NOMO-1 treated with dmso at 0.1 percent for 144 hours (cell line): Measurements from ENCODE around the gene DNAH17.

ENCODE experiments used
- DNase-seq: peaks from one replicate; lab custom pipeline; 2025; ENCODE audit not compliant: unreplicated experiment; lab: John Stamatoyannopoulos, UW

DNAH17 gene

DNA sequence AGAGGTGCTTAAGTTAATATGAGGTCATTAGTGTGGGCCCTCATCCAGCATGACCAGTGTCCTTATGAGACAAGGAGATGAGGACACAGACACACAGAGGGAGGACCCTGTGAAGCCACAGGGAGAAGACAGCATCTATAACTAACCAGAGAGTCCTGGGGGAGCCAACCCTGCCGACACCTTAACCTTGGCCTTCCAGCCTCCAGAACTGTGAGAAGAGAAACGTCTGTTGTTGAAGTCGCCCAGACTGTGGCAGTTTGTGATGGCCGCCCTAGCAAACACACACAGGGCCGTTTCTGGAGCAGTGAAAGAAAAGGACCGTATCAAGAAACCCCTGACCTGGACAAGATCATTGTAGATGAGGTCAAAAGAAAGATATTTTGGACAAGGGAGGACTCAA lies 26.7 kb downstream of the DNAH17 start:
- no peak for DNase-seq

GRCh38 chr17:78548725-78549124 lies 28.5 kb downstream of the DNAH17 start:
- DNase-seq = no peak

DNA sequence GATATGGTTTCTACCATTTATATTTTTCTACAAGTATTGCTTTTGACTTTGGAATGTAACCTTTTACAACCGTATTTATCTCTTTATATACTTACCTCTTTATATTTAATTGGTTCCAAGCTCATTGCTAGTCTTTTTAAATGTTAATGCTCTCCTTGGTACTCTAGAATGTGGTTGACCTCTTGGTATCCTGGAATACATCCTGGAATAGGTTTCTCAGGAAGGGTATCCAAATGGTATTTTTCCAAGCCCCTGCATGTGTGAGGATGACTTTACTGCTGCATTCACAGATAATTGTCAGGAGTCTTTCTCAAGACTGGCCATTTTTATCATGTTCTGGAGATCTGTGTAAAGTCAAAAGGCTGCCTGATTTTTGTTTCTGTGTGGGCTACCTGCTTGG lies 30.2 kb downstream of the DNAH17 start:
- no peak for DNase-seq

GRCh38 chr17:78546476-78546875 lies 30.7 kb downstream of the DNAH17 start:
- no peak for DNase-seq

DNA sequence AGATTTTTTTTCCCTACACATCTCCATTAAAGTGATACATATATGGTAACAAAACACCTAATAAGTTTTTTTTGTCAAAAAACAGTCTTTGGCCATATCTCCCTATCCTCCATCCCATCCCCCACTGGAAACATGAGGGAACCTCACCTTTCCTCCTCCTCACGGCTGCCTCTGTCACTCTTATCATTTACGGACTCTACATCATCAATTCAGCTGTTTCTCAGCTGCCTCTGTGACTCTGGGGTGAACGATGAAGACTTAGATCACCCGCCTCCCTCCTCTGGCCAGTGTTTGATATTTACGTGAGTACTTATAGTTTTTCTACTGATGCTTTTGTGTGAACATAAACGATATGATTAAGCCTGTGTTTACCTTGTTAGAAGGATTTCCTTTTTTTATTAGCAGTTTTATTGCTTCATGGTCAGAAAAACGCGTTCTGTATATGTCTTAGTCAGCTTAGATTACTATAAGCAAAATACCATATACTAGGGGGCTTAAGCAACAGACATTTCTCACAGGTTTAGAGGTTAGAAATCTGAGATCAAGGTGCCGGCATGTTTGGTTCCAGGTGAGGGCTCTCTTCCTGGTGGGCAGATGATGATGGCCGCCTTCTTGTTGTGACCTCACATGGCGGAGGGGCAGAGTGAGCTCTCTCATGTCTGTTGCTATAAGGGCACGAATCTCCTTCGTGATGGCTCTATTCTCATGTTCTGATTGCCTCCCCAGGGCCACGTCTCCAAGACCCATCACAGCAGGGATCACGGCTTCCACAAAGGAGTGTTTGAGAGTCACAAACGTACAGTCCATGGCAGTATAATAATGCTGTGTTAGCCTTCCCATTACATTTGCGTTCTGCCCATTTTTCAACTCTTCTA lies 32.1 kb downstream of the DNAH17 start:
- no peak for DNase-seq

DNA sequence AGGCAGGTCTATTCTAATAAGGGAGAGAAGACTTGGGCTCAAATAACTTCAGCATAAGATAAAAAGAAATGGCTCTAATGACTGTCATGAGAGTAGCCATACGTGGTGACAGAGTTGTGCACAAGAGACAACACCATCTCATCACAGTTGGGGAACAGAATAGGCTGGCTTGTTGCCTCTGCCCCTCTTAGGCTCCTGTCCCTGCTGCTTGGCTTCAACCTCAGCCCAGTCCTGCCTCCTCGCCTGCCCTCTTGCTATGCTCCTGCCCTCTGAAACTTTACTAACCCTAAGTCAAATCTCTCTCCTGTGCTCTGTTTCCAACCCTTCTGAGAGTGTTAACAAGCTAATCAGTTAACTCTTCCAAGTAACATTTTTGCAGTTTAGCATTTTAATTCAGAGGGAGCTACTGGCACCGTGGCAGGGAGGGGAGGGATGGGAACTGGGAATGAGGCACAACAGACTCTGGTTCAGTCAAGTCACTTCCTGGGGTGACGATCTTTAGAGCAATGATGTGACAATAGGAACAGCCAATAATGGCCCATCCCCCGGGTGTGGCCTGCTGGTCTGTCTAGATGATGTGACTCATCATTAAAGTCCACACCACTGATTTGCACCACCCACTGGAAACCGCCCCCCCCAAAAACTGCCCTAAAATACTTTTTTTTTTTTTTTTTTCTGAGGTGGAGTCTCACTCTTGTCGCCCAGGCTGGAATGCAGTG lies 35.5 kb downstream of the DNAH17 start:
- no peak for DNase-seq

- DNase-seq = no peak
Observed at GRCh38 chr17:78539781-78540180, 37.4 kb downstream of the DNAH17 start.

GRCh38 chr17:78538033-78538776 lies 39.0 kb downstream of the DNAH17 start:
- no peak for DNase-seq

- DNase-seq = no peak
Observed at GRCh38 chr17:78537217-78537860, 39.9 kb downstream of the DNAH17 start.

- no peak for DNase-seq
Observed at GRCh38 chr17:78535273-78536197, 41.7 kb downstream of the DNAH17 start.

- DNase-seq = no peak
Observed at GRCh38 chr17:78534492-78535272, 42.5 kb downstream of the DNAH17 start.

- no peak for DNase-seq
Observed at GRCh38 chr17:78532922-78533640, 44.1 kb downstream of the DNAH17 start.

GRCh38 chr17:78532311-78532710 lies 44.9 kb downstream of the DNAH17 start:
- no peak for DNase-seq

GRCh38 chr17:78530675-78531074 lies 46.5 kb downstream of the DNAH17 start:
- DNase-seq = no peak

DNA sequence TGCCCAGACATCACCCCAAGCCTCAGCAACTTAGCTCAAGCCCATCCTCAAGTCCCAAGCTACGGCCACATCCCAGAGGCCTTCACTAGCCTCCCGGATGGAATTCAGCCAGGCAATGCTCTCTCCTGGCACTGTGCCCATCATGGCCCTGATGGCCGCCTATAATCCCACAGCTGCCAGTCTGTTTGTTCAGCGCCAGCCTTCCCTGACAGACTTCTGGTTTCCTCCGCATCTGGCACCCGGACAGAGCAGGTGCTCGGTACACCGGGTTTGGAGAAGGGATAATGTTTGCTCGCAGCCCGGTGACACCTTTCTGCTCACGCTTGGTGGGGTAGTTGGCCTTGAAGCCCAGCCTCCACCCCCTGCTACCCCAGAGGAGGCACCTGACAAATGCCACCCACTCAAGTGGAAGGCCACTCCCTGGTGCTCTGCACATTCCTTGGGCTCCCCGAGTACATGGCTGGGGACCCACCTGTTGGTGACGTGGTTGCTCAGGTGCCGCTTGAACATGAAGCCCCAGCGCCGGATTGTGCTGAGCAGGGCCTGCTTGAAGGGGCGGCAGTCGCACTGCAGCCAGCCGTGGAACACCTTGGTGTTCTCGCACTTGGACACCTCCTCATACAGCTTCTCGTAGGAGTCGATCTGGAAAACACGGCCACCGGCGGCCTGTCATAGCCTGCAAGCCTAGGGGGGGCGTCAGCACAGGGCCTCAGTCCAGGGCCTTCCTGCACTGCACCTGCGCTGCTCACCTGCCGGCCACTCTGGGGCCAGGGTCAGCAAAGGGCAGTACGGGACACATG lies 47.1 kb downstream of the DNAH17 start:
- DNase-seq = no peak

DNA sequence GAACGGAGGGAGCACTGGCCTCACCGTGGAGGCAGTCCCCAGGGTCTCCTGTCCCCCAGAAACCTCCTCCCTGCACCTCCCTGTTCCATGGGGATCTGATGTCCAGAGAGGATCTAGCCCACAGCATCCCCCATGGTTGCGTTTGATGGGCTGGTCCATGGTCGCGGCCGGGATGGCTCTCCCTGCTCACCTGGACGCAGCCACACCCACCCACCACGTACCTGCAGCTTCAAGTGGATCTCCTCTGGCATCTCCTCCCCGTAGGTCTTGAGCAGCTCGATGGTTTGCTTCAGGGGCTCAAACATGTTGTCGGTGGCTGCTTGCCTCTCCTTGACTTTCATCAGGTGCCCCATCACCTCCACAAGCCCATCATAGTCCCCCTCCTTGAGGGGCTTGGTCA lies 47.9 kb downstream of the DNAH17 start:
- no peak for DNase-seq

- no peak for DNase-seq
Observed at GRCh38 chr17:78528541-78528940, 48.7 kb downstream of the DNAH17 start.

GRCh38 chr17:78527345-78527744 lies 49.9 kb downstream of the DNAH17 start:
- DNase-seq = no peak
